ENCODE results near the gene KRABD2.

Gene KRABD2

GRCh38 chr17:8387914-8388651, 11.6 kb upstream of the KRABD2 start:
- Histone ChIP-seq H4K20me1 (ENCODE audit: control insufficient read depth, insufficient read depth, insufficient read length) (no peaks in the 10 kb centered on the region), H2BK15ac (ENCODE audit: low read depth, low read length) (no peak overlapping the region)
- no CpG with 5 or more reads among the region's 7 CpGs for WGBS (ENCODE audit: extremely low coverage, insufficient read length, low lambda C conversion rate)

More at GRCh38 chr17:8387914-8388651, 11.6 kb upstream of the KRABD2 start:
- TF ChIP-seq CTCF (conservative IDR thresholded peaks at IDR 0.05), result no peak
- H4K91ac ChIP-seq (ENCODE audit: insufficient read length, low read depth, low read length), result no peak overlapping the region
- Mint-ChIP-seq H3K36me3 (ENCODE audit: insufficient read depth in 1 of 3, low read depth in 3 of 3) (no peaks in the 10 kb centered on the region; a peak in 4 of 7 replicates), H3K9me3 (no peaks in the 10 kb centered on the region; a peak in 1 of 5 replicates), H3K27me3 (ENCODE audit: low read depth) (peaks cover 2% of the 10 kb centered on the region; the same call in 1 of the 2 replicates), H3K4me1 (peaks cover 15 to 24% of the 10 kb centered on the region in 2 experiments), H3K4me3 (no peak overlapping the region; a peak in 2 of 5 replicates), H3K27ac (no peak overlapping the region)
- H3K56ac ChIP-seq (ENCODE audit: insufficient read length, low read depth, low read length), result no peak overlapping the region
- no peak overlapping the region for H4K8ac ChIP-seq (replicated peaks; ENCODE audit: insufficient read length, low read depth, low read length)
- no peak overlapping the region for H3K4ac ChIP-seq (ENCODE audit: low read depth, low read length)
- DNase-seq, result no peak
- no peaks in the 10 kb centered on the region for H3K79me2 ChIP-seq (ENCODE audit: insufficient read depth, low read length)
- H2AK5ac ChIP-seq (ENCODE audit: insufficient read length, low read length), result no peak overlapping the region
- no peak overlapping the region for H3K14ac ChIP-seq (ENCODE audit: insufficient read depth, low read length)
- H4K5ac ChIP-seq (ENCODE audit: insufficient read length, low read depth, low read length), result no peak overlapping the region
- no peak overlapping the region for H3K23ac ChIP-seq (ENCODE audit: insufficient read length, low read depth, low read length)
- no peak overlapping the region for H3K9ac ChIP-seq (ENCODE audit: extremely low read depth, insufficient read length, low read length)
- no peak overlapping the region for H2BK120ac ChIP-seq (ENCODE audit: low read depth, low read length, poor library complexity, severe bottlenecking)
- H3T11ph ChIP-seq (ENCODE audit: low read length), result no peak overlapping the region
- no peaks in the 10 kb centered on the region for H3K4me1 ChIP-seq (ENCODE audit: insufficient read depth, low read length)
- H3K27me3 ChIP-seq (ENCODE audit: insufficient read depth, low read length), result no peaks in the 10 kb centered on the region
- no peak overlapping the region for H3K27ac ChIP-seq (ENCODE audit: insufficient read length, low read depth, low read length)
- no peaks in the 10 kb centered on the region for H3K79me1 ChIP-seq (ENCODE audit: insufficient read depth, low read depth, low read length, poor library complexity, severe bottlenecking)
- no peak overlapping the region for H2AFZ ChIP-seq (ENCODE audit: low read length)
- no peaks in the 10 kb centered on the region for H3K9me3 ChIP-seq (ENCODE audit: control insufficient read depth, low read depth, low read length)
- no peak overlapping the region for H3K18ac ChIP-seq (ENCODE audit: insufficient read length, low read depth, low read length)
- no peak overlapping the region for H2BK5ac ChIP-seq (ENCODE audit: insufficient read length, low read length)
- H2BK12ac ChIP-seq (ENCODE audit: insufficient read length, low read depth, low read length), result no peak overlapping the region
- no peak overlapping the region for H2BK20ac ChIP-seq (ENCODE audit: low read depth, low read length, poor library complexity, severe bottlenecking)
- no peaks in the 10 kb centered on the region for H3K23me2 ChIP-seq (ENCODE audit: insufficient read length, low read depth, low read length, poor library complexity, severe bottlenecking)
- no peak overlapping the region for H3K4me2 ChIP-seq (ENCODE audit: insufficient read depth, insufficient read length, low read length)

Measured in H9 (cell line).